Umbilical cord (tissue), 2 donors: ENCODE results near the gene ANXA4. TPM values are rescaled to one million over a fixed set of nuclear protein-coding genes. Genes with fewer than 3 reads are reported as not detected.
"Not testable (repeated sequence)": the region's sequence is repeated elsewhere in the genome, so short reads cannot be mapped to it uniquely, and the experiment has no call there.

ENCODE experiments used
- DNase-seq: peaks from one replicate; pipeline ENCODE4 v3.0.0-alpha.2; 2015; ENCODE audit warnings: low spot score
- total RNA-seq: library from RNA; depleted of rRNA; stranded (reverse); fragments of >200 nt; gene quantifications from one replicate; pipeline ENCODE4 v1.2.3, GENCODE V29; 2014; ENCODE audit warnings: low replicate concordance; ENCODE audit not compliant: insufficient read depth

The ANXA4 gene
- total RNA-seq, 1 donor from 2014 or later, result 56.8 TPM

DNA sequence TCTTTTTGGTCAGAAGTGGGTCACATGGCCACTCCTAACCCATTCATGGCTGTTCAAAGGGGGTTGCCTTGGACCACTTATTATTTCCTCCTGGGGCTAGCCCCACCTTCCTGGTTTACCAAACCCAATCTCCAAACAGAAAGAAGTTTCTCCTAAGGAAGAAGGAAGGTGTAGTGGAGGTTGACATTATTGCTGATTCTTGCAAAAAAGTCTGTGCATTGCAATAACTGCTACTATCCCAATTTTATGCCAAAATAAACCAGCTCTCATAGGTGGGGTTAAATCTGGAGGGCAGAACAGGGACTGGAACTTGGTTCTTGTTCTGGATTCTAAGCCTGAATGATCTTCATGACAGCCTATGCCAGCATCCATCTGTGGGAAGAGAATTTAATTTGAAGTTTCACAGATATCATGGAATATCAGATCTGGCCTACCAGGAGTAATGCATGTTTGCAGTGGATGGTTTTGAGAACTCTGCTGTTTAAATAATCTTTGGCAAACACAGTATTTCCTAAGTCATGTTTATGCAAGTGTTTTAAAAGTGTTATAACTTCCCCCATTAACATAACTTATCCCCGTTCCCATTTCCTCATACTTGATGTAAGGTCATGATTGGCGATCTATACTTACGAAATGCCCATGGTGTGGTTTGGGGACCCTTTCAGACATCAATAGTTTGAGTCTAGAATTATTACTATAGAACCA lies 11.9 kb downstream of the ANXA4 start:
- DNase-seq, result no peak

DNA sequence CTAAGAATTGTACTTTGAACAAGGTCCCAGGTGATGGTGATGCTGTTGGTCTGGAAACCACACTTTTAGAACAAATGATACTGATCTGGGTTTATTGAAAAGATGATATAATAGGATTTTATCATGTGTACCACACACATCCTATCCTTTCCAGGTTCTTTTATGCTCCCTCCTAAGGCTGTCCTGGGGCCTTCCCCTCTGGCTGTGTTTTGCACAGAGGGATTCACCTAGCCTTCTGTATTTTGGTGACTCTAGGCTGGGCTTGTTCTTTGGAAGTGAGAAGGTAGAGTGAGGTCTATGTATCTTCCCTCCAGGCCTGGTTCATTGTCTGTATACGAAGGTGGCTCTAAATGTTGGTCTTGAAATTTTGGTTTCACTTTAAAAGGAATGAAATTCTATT lies 12.7 kb downstream of the ANXA4 start:
- no peak for DNase-seq

DNA sequence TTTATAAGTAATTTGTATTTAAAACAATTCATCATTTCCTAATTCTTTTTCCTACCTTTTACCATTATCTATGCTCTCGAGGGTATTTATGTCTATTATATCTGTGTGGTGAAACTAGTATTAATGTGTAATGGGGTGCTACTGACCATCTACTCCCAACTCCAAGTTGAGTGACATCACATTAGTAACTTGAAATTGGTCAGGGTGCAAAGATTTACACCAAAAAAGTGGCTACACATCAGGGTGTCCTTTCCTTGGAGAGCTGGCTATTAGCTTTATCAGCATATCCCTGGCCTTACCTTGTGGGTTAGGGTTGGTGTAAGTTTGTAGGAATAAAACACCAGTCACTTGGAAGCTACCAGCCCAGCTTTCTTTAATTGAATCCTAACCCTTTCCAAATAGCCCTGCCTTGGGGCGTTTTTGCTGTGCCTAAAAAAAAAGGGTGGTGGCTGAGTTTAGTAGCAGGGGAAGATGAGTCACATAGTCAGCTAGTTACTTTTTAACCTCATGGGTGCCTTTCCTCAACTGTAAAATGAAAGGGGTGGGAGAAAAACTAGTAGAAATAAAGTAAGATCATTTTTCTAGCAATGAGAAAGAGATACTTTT lies 14.0 kb downstream of the ANXA4 start:
- DNase-seq, result peak; percentile 56

DNA sequence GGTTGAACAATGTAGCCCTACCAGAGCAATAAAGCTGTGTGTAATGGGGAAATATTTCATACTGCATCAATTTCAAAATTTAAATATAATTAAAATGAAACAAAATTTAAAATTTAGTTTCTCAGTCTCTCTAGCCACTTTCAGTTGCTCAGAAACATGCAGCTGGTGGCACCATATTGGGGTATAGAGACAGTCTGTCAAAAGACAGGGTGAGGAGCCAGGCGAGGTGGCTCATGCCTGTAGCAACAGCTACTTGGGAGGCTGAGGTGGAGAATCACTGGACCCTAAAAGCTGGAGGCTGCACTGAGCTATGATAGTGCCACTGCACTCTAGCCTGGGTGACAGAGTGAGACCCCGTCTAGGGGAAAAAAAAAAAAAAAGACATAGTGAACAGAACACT lies 20.1 kb downstream of the ANXA4 start:
- DNase-seq, result no peak

DNA sequence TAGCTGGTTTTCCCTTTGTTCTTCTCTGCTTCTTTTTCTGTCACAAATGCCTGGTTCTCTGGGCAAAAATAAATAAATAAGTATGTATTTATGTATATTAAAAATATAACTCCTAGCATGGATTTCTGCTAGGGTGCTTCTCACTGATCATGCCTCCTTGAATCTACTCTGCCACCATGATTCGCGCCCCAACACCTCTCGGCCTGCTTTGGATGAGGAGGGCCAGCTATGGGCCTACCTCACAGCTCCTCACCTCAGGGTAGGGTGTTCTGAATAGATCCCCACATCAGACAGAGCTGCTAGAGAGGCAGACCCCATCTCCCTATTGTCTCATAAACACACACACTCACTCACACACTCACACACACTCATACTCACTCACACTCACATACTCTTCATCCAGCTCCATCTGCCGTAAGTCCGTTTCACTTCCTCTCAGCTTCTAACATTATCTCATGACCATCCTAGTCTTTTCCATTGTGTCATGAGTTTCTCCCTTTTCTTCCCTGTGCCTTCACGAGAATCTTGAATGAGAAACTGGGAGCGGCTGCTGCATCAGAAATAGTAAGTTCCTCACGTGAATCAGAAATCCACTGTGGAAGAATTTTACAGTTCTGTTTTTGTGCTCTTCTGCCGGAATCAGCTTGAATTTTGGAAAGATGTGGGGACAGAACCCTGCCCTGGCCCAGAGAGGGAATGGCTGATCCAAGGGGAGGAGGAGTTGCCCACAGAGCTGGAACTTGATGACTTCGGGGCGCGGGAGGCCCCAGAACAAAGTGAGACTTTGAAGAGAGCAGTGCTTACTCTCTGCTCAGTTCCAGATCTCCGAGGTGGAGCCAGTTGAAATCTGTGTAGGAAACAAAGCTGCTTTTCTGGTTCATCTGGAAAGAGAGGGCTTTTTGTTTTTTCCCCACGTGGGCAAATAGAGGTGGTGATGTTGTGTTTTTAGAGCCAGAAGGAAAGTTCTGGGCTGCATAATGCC lies 20.9 kb downstream of the ANXA4 start:
- DNase-seq, result peak; percentile 64

DNA sequence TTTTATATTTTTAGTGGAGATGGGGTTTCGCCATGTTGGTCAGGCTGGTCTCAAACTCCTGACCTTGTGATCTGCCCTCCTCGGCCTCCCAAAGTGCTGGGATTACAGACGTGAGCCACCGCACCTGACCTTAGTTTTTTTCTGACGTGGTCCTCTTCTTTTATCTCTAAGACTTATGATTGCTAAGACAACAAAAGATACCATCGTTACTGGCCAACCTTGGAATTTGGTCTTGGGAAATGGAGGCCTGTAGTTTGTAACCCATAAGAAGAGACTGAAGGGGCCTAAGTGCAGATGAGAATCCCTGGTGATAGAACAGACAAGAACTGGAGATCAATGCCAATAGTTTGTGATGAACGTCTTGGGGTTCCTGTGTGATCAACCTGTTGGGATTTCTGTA lies 21.9 kb downstream of the ANXA4 start:
- DNase-seq, result not testable (repeated sequence)

DNA sequence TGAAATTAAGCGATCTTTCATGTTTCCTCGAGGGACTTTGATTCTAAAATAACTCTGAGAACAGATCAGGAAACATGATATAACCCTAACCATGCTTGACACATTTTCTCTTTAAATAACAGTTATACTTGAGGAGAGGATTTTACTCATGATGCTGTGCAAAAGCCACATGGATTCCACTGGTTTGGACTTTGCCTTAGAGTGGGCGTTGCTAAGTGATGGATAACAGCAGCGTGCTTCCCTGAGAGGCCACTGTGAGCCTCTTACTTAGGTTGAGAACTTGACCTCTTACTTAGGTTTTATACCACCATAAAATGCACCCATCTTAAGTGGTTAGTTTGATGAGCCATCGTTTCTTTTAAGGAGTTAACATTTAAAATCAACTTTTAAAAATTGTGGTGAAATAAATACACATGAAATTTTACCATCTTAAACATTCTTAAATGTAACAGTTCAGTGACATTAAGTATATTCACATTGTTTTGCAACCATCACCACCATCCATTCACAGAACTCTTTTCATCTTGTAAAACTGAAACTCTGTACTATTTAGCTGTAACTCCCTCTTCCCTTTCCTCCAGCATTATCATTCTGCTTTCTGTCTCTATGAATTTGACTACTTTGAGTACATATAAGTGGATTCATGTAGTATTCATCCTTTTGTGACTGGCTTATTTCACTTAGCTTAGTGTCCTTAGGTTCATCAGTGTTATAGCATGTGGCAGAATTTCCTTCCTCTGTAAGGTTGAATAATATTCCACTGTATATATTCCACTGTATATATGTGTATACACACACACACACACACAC lies 22.6 kb downstream of the ANXA4 start:
- peak; percentile 58 for DNase-seq

DNA sequence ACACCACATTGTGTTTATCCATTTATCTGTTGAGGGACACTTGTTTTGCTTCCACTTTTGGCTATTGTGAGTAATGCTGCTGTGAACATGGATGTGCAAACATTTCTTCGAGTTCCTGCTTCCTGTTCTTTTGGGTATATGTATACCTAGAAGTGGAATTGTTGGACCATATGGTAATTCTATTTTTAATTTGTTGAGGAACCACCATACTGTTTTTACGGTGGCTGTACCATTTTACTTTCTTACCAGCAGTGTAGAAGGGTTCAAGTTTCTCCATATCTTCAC lies 23.1 kb downstream of the ANXA4 start:
- DNase-seq, result no peak

DNA sequence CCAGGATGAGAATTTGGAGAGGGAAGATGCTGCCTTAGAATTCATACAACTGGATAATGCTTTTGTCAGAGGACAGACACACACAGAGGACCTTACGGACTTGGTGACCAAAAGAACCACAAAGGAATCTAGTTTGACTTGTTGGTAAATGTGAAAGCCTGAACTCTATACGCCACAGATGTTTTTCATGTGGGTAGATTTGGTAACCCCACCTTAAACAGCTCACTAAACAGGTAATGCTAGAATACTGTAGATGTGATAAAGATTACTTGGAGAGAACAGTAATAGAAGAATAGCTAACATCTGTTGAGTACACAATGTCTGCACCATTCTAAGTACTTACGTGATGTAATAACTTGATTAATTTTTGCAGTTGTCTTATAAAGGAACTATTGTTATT lies 24.1 kb downstream of the ANXA4 start:
- peak; percentile 25 for DNase-seq

DNA sequence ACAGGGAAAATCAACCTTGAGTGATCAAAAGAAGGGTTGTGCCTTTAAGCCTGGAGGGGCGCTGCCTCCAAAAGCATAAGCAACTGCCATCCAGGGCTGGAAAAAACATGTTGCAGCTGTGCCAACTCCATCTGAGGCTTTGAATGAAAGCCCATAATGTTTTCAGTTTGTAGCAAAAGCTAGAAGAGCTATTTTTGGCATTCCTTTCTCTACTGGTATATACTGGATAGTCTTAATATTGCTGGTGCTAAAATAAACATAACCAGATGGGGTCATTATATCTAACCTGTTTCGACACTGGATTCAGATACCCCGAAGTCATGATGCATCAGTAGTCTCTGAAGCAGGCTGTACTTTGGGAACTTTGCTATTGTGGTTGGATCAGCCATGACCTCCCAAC lies 25.1 kb downstream of the ANXA4 start:
- peak; percentile 87 for DNase-seq

DNA sequence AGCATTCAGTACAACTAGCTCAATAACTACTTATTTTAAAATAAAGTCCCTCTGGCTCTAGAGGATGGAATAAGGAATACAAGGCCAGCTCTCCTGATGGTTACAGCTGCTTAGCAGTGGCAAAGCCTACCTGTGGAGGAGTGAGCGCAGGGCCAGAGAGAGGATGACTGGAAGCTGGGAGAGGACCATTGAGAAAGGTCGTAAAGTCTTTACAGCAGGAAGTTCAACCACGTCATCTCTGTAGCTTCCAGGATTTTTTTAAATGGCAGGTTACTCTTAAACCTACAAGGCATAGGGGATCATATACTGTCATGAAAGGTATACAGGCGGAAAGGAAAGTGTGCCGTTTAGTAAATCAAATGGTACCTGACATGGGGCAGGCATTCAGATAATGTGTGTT lies 26.3 kb downstream of the ANXA4 start:
- no peak for DNase-seq

DNA sequence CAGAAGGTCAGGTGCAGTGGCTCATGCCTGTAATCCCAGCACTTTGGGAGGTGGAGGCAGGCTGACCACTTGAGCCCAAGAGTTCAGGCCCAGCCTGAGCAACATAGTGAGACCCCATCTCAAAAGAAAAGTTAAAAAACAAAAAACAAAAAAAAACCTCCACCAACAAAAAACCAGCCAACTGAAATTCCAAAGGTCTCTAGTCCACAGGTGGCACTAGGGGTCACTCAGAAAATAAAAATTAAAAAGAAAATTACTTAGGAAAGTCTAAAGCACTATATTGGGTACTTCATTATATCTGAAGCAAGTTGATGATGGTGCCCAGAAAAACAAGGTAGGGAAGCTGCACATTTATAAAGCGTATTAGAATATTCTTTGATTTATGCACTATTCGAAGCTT lies 26.9 kb downstream of the ANXA4 start:
- no peak for DNase-seq

DNA sequence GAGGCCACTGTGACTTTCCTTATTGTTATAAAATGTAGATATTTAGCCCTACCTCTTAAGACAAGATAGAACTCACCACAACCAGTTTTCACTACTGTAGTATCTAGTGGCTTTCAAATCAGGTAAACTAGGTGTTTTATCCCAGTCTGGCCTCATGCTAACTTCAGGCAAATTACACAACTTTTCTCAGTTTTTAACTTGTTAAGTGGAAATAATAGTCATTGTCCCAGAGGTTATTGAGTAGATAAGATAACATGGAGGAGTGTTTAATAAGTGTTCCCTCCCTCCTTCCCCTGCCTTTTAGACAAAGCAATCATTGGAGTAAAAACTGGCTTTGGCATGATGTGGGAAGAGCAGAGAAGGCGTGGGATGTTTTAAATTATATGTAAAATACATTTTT lies 27.3 kb downstream of the ANXA4 start:
- no peak for DNase-seq

DNA sequence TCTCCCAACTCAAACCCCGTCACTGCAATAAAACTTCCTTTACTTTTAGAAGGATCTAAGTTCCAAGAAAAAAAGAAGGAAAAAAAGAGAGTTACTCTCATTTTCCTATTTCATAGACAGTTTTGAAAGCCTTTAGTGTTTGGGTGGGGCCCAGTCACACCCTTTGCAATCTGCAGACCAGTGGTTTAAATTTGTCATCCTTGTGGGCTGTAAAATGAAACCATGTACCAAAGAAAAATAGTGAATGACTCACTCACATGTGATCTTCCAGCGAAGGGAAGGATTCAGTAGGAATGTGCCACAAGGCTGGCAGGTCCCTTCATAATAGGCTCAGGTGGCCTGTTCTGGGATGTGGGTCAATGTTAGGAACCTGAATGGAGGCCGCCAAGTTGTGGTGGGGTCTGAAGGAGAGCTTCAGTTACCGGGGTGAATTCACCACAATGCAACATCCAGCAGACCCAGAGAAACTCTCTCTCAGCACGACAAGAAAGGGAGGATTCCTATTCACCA lies 28.3 kb downstream of the ANXA4 start:
- DNase-seq, result peak; percentile 90

DNA sequence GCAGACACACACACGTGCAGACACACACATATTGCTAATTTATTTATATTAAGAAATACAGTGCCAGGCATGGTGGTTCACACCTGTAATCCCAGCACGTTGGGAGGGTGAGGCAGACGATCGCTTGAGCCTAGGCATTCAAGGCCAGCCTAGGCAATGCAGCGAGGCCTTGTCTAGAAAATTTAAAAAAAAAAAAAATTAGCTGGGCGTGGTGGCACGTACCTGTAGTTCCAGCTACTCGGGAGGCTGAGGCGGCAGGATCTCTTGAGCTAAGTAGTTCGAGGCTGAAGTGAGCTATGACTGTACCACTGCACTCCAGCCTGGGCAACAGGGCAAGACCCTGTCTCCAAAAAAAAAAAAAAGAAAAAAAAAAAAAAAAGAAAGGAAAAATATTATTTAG lies 28.8 kb downstream of the ANXA4 start:
- DNase-seq, result no peak

DNA sequence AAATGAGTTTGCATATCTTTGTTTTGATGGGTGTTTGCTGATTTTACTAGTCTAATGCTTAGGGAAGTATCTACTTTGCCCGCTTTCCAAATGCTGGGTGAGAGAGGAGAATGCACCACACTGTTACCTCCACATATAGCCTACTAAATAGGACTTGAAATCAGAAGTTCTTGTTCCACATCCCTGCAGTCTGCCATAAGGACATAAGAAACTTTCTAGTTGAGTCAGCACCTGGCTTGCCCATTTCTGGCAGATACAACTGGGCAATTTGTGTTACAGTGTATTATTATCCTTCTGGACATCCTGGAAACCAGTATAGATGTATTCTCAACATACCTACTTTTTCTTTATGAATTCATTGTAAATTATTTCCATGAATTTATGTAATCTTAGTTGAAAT lies 29.5 kb downstream of the ANXA4 start:
- DNase-seq, result no peak

DNA sequence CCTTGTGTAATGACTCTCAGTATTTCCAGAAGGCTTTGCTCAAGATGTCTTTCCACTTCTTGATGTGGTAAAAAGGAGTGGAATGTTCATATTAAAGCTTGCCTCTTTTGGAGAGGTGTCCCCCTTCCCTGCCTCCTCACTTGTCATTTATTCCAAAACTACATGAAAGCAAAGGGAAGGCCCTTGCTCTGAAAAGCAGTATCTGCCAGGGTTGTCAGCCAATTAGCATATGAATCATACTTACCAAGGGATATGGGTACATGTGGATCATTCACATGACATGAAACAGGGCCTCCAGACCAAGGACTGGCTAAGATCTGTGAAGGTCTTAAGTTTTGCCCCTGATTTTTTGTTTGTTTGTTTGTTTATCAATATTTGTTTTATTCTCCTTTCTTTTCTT lies 31.3 kb downstream of the ANXA4 start:
- DNase-seq, result peak; percentile 66

DNA sequence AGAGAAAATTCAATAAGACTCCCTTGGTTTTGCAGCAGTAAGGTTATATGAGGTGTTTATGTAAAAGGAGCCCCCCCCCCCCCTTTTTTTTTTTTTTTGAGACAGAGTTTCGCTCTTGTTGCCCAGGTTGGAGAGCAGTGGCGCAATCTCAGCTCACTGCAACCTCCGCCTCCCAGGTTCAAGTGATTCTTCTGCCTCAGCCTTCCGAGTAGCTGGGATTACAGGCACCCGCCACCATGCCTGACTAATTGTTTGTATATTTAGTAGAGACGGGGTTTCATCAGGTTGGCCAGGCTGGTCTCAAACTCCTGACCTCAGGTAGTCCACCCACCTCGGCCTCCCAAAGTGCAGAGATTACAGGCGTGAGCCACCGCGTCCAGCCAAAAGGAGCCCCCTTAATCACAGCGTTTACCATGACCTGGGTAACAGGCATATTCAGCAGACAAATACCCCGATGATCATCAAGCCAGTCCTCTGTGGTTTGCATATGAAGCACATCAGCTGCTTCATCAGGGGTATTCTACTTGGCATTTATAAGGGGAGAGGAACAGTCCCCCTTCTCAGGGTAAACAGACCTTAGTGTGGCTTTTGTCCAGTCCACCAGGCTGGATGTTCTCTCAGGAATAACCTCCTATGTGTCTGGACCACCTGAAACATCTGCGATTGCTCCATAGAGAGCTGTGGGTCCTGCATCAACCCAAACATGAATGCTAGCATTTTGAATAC lies 32.5 kb downstream of the ANXA4 start:
- DNase-seq, result not testable (repeated sequence)

DNA sequence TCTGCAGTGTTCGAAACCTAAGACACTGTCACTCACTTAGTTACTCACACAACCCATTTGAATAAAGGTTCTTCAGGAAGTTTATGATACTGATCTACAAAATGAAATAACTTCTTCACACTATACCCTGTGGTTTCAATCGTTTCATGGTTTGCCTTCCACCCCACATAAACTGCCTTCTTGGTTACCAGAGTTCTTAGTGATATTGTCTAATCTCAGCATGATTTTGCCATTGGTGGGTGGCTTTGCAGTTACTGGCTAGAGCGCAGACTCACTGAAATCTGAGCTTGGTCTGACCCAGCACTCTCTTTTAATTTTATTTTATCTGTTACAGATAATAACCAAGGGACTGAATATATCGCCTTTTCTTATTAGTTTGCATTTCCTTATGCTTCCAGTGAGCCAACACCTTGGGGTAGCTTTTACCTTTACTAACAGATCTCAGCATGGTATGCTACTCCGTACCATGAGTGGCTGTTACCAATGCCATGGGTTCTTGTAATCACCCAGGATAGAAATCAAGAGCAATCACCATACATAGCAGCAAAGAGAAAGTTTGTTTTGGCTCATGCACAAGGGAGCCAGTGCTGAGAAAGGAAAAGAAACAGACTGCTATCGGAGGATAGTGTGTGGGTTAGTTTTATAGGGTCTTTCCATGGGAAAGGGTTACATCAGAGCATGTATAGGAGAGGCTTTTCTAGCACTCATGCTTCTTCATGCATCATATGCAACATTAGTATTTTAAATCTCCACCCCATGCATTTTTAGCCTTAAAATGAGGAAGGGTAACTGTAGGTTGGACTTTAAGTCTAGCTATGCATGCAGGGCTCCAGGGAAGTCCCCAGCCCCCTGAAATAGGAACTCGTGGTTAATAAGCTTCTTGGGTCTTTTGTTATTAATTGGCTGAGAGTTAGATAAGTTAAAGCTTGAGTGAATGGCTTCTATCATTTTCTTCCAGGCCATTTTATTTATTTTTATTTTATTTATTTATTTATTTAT lies 33.3 kb downstream of the ANXA4 start:
- DNase-seq, result peak; percentile 55
